HG03097 (cell line): ENCODE measurements around the gene WNT4.

Experiments used
- ATAC-seq: cut with Tn5 transposase; IDR thresholded peaks from one replicate; pipeline ENCODE4 v1.9.1; 2021; ENCODE audit not compliant: unreplicated experiment, low FRiP score

Gene WNT4

GRCh38 chr1:22089787-22090186 is 53.1 kb downstream of the WNT4 start:
- no peak for ATAC-seq

GRCh38 chr1:22089134-22089571 is 53.7 kb downstream of the WNT4 start:
- no peak for ATAC-seq

- no peak for ATAC-seq
Observed at GRCh38 chr1:22088331-22088730, 54.6 kb downstream of the WNT4 start.

GRCh38 chr1:22080191-22080590 is 62.7 kb downstream of the WNT4 start:
- no peak for ATAC-seq

GRCh38 chr1:22078133-22078532 is 64.8 kb downstream of the WNT4 start:
- ATAC-seq = no peak

DNA sequence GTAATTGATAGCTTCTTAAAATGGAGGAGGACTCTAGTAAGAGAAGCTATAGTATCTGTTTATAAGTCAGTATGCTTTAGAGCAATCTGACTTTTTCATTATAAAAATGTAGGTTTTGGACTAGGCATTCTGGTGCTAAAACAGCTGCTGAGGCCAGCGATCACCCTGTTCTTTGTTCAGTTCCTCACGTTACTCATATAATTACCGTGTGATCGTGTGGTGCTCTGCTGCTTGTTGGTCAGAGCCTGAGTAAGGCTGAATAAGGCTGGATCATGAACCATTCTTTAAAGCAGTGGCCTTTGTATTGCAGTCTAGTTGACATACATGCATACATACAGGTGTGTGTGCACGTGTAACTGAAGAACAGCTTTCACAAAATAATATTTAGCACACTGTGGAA is 65.2 kb downstream of the WNT4 start:
- ATAC-seq = no peak

DNA sequence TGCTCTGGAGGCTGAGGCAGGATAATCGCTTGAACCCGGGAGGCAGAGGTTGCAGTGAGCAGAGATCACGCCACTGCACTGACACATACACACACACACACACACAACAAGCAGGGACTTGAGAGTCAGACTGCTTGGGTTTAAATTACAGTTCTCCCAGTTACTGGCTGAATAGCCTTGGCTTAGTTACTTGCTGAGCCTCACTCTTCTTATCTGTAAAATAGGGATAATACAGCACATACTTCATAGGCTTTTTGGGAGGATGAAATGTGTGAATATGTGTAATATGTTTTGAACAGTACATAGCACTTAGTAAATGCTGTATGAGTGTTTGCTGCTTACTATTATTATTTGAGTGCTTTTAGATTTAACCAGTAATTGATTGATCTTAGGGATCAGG is 66.6 kb downstream of the WNT4 start:
- no peak for ATAC-seq

- ATAC-seq = no peak
Observed at GRCh38 chr1:22075718-22076117, 67.2 kb downstream of the WNT4 start.

DNA sequence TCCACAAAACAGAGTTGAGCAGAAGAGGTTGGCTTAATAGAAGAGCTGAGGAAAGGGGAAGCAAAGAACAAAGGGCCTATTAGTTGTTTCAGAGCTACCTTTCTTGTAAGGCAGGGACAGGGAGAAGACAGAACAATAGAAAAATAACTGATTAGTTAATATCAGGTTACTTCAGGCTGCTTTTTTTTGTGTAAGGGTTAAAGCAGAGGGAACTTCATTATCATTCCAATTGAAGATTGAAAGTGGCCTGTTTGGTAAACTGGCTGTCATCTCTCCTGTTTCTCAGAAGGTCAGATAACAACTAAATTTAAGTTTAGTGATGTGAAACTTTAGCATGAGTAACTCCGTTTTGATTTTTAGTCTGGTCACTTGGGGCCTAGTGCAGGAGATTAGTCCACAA is 68.1 kb downstream of the WNT4 start:
- no peak for ATAC-seq

- ATAC-seq = no peak
Observed at GRCh38 chr1:22071511-22071910, 71.4 kb downstream of the WNT4 start.
